GM18499 (cell line): ENCODE data around the gene TRIM66.

Source experiments
- ATAC-seq: cut with Tn5 transposase; IDR thresholded peaks from one replicate; pipeline ENCODE4 v1.9.1; 2021; ENCODE audit warnings: moderate number of reproducible peaks; ENCODE audit not compliant: insufficient read depth, unreplicated experiment

TRIM66 gene

GRCh38 chr11:8584082-8584481 is 98.4 kb downstream of the TRIM66 start:
- ATAC-seq: no peak

GRCh38 chr11:8581300-8581699 is 101.2 kb downstream of the TRIM66 start:
- ATAC-seq: no peak

- ATAC-seq: no peak
Measured at GRCh38 chr11:8577791-8578581, 104.5 kb downstream of the TRIM66 start.

GRCh38 chr11:8574798-8575197 is 107.7 kb downstream of the TRIM66 start:
- ATAC-seq: no peak

GRCh38 chr11:8573777-8574176 is 108.7 kb downstream of the TRIM66 start:
- ATAC-seq: no peak

GRCh38 chr11:8567602-8568198 is 114.8 kb downstream of the TRIM66 start:
- ATAC-seq: no peak

- ATAC-seq: no peak
Measured at GRCh38 chr11:8566613-8567210, 115.8 kb downstream of the TRIM66 start.

GRCh38 chr11:8564526-8564925 is 117.9 kb downstream of the TRIM66 start:
- no peak for ATAC-seq
